Gastrocnemius medialis (tissue), 4 donors: ENCODE data around the gene DRC3.

Source experiments
- CTCF ChIP-seq, 5 experiments: fragments of 450-650 bp in 3 of 5; fragments of 200-600 bp in 2 of 5; sonication (generic) in 2 of 5; IDR thresholded peaks in 4 of 5; conservative IDR thresholded peaks in 1 of 5; 1 replicate in 4 of 5; 2 replicates in 1 of 5; pipeline ENCODE4 v1.5.1; 2016 to 2019; ENCODE audit warnings: antibody characterized with exemption in 5 of 5, mild to moderate bottlenecking in 3 of 5, moderate library complexity in 3 of 5
- POLR2A ChIP-seq, 2 donors: fragments of 450-650 bp; IDR thresholded peaks; one replicate each; pipeline ENCODE4 v1.6.1; 2017; ENCODE audit warnings: antibody characterized with exemption in 2 of 2, mild to moderate bottlenecking in 2 of 2, moderate library complexity in 2 of 2

- TF ChIP-seq CTCF (IDR thresholded peaks at IDR 0.05 in 4 of 5, conservative IDR thresholded peaks at IDR 0.05 in 1 of 5) (no peak), POLR2A (IDR thresholded peaks at IDR 0.05) (no peak)
Measured at GRCh38 chr17:17990282-17990681, 17.6 kb downstream of the DRC3 start.
